ENCODE results near the gene EVL.

DNA sequence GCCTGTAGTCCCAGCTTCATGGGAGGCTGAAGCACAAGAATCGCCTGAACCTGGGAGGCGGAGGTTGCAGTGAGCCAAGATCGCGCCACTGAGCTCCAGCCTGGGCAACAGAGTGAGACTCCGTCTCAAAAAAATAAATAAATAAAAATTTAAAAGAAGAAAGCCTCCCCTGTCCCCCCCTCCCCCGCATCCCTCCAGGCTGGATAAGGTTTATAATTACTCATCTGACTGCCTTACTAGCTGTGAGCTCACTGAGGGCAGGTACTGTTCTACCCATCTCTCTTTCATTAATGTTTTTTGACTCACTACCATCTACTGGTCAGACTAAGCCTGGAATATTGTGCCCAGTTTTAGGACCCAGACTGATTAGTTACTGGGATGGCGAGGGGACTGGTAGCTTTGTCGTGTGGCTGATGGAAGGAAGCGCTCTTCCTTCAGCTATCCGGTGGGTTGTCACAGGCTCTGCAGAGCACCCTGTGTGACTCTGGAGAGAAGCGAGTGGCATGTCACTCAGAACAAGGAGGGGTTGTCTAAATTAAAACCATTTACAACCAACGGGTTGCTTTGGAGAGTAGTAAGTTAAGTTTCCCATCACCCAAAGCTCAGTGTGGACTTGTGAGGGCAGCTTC, 16.9 kb downstream of the EVL start:
- TF ChIP-seq BHLHE40 (IDR thresholded peaks at IDR 0.05; ENCODE audit: borderline replicate concordance), result no peak
- no peak for TF ChIP-seq FOXM1 (IDR thresholded peaks at IDR 0.05; ENCODE audit: borderline replicate concordance)
- no peak for TF ChIP-seq SP1 (IDR thresholded peaks at IDR 0.05)
